NCI-H2107 treated with DMSO at 0.1 percent for 48 hours (cell line): ENCODE measurements around the gene MMP26.

ENCODE experiments used
- DNase-seq: peaks from one replicate; lab custom pipeline; 2025; ENCODE audit not compliant: unreplicated experiment; lab: John Stamatoyannopoulos, UW

The MMP26 gene

GRCh38 chr11:4704054-4704789 lies at the start of gene MMP26:
Gene MMP26 (plus strand): TSS chr11:4704784.
- peak; percentile 83 for DNase-seq

GRCh38 chr11:4658629-4659445 lies 45.7 kb upstream of the MMP26 start:
- DNase-seq = no peak

- DNase-seq = no peak
These were observed 41.7 kb upstream of the MMP26 start for GRCh38 chr11:4662876-4663275.

- DNase-seq = no peak
These were observed 40.4 kb upstream of the MMP26 start for GRCh38 chr11:4664183-4664582.

GRCh38 chr11:4664786-4665185 lies 39.8 kb upstream of the MMP26 start:
- no peak for DNase-seq

- no peak for DNase-seq
These were observed 39.2 kb upstream of the MMP26 start for GRCh38 chr11:4665424-4665823.

- no peak for DNase-seq
These were observed 32.8 kb upstream of the MMP26 start for GRCh38 chr11:4671741-4672140.

GRCh38 chr11:4672470-4672869 lies 32.1 kb upstream of the MMP26 start:
- DNase-seq = no peak

- DNase-seq = no peak
These were observed 30.8 kb upstream of the MMP26 start for GRCh38 chr11:4673781-4674180.

GRCh38 chr11:4677948-4678347 lies 26.6 kb upstream of the MMP26 start:
- no peak for DNase-seq

GRCh38 chr11:4680341-4680740 lies 24.2 kb upstream of the MMP26 start:
- DNase-seq = no peak

- no peak for DNase-seq
These were observed 21.8 kb upstream of the MMP26 start for GRCh38 chr11:4682623-4683419.

- peak; percentile 49 for DNase-seq
These were observed 19.8 kb upstream of the MMP26 start for GRCh38 chr11:4684631-4685285.

- no peak for DNase-seq
These were observed 9.1 kb upstream of the MMP26 start for GRCh38 chr11:4695442-4695841.

GRCh38 chr11:4697585-4697984 lies 7.0 kb upstream of the MMP26 start, which contains the start of gene OR51E2:
Gene OR51E2 (minus strand): TSS chr11:4697853. CDS start chr11:4682711, 15,142 bp downstream.
- DNase-seq = no peak

- DNase-seq = no peak
These were observed 4.7 kb upstream of the MMP26 start for GRCh38 chr11:4699697-4700435.

- no peak for DNase-seq
These were observed 4.2 kb upstream of the MMP26 start for GRCh38 chr11:4700436-4700820.

- DNase-seq = no peak
These were observed 278 bp downstream of the MMP26 start for GRCh38 chr11:4704790-4705334.

- DNase-seq = no peak
These were observed 8.7 kb downstream of the MMP26 start for GRCh38 chr11:4713241-4713640.

GRCh38 chr11:4714300-4714699 lies 9.7 kb downstream of the MMP26 start:
- DNase-seq = no peak
